Measurements from ENCODE around the gene CGNL1.

The CGNL1 gene

GRCh38 chr15:57599296-57599810, 223.0 kb downstream of the CGNL1 start:
- Histone ChIP-seq H3K4me3 (replicated peaks; ENCODE audit: low read depth, low read length) (no peak overlapping the region), H3K27me3 (replicated peaks; ENCODE audit: control insufficient read depth, insufficient read depth, low read length) (peaks cover 1% of the 10 kb centered on the region), H3K36me3 (ENCODE audit: control insufficient read depth, insufficient read depth, low read length) (no peaks in the 10 kb centered on the region)
- no peak for TF ChIP-seq CTCF (IDR thresholded peaks at IDR 0.05; ENCODE audit: insufficient read depth, low read length, poor library complexity, severe bottlenecking)
- DNase-seq (ENCODE audit: extremely low read depth, insufficient read length), result no peak

- Histone ChIP-seq H3K36me3 (ENCODE audit: control insufficient read depth, insufficient read depth, low read length) (no peaks in the 10 kb centered on the region), H3K27me3 (replicated peaks; ENCODE audit: control insufficient read depth, insufficient read depth, low read length) (peaks cover 4% of the 10 kb centered on the region), H3K4me3 (replicated peaks; ENCODE audit: low read depth, low read length) (no peak overlapping the region)
- no peak for TF ChIP-seq CTCF (IDR thresholded peaks at IDR 0.05; ENCODE audit: insufficient read depth, low read length, poor library complexity, severe bottlenecking)
- DNase-seq (ENCODE audit: extremely low read depth, insufficient read length), result no peak
Measured at GRCh38 chr15:57600197-57600596, 223.9 kb downstream of the CGNL1 start.
